NB4 (cell line): Measurements from ENCODE around the gene TSNAX.

Source experiments
- CTCF ChIP-seq: IDR thresholded peaks from one replicate; pipeline ENCODE4 v1.5.1; 2012; ENCODE audit warnings: low read depth, low read length
- POLR2A ChIP-seq: IDR thresholded peaks from 2 replicates; pipeline ENCODE4 v1.6.1; 2011; ENCODE audit warnings: mild to moderate bottlenecking; ENCODE audit not compliant: insufficient read length; ENCODE audit errors: extremely low read depth

GRCh38 chr1:231601824-231602672 is 73.6 kb downstream of the TSNAX start:
- TF ChIP-seq CTCF (no peak), POLR2A (no peak)
